Inflammatory macrophage (primary cell): ENCODE data around the gene EOLA2.
"Not testable (repeated sequence)": the region's sequence is repeated elsewhere in the genome, so short reads cannot be mapped to it uniquely, and the experiment has no call there.

Experiments
- DNase-seq, 2 donors: peaks; one replicate each; pipeline ENCODE4 v3.0.0-alpha.2; 2020 to 2022
- total RNA-seq, 18 experiments: gene quantifications; one replicate each; lab custom pipeline; 2026; ENCODE audit warnings: mixed read lengths in 6 of 18, inconsistent platforms in 2 of 18; lab: John Stamatoyannopoulos, UW

Gene EOLA2
- 7.5 to 17.2 (median 10.9) reads per million in 18 experiments for total RNA-seq

DNA sequence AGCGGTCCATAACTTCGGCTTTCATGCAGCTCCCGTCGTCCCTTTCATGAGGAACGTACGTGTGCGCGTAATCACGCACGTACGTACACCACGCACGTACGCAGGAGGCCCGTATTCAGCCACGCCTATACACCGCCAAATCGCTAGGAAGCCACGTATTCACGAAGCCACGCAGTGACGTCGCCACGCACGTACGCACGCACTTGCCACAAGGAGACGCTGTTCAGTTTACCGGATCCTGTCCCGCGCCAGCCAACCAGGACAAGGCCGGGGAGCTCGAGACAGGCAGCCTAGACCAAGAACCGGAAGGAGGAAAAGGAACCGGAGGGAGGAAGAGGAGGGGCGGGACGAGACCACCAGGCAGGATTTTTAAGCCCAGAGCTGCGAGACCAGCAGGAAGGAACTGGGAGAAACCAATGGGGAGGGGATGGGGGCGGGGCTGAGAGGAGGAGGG, at the start of gene EOLA2:
Gene EOLA2 (minus strand): TSS at position 65 of the 454 bp plus-strand sequence. CDS start 4,617 bp downstream, outside the sequence.
- peak; percentile 97 for DNase-seq

DNA sequence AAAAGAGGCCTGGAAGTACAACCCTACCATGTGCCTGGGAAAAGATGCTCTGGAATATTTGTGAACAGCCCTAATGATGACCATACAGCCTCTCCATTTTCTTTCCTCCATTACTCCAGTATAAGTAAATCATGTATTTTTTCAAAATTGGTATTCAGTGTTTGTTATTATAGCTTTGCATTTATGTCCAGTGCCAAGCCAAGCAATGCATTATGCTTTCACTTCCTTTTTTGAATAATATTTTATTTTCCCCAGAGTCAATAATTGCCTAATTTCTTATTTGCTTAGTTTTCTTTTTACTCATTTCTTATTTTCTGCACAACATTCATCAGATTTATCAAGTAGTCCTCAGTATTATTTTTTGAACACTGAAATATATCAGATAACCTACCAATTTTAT, 49.3 kb upstream of the EOLA2 start:
- DNase-seq = peak in 1 of 2 donors; percentile 11

DNA sequence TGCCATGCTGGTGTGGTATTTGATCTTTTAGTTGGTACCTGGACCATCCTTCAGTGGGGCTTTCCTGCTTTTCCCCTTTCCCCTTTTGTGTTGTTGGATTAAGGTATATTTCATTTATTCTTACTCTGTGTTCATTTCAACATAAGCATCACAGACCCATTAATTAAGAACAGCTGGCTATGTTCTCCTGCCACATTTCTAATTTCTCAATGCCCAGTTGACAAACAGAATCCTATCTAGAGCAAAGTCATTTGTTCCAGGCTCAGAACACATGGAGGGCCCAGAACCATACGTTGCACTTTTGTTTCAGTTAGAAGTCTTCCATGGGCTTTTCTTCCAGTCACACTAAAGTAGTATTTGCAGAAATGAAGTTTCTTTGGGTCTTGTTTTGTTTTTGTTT, 46.1 kb upstream of the EOLA2 start:
- no peak for DNase-seq

DNA sequence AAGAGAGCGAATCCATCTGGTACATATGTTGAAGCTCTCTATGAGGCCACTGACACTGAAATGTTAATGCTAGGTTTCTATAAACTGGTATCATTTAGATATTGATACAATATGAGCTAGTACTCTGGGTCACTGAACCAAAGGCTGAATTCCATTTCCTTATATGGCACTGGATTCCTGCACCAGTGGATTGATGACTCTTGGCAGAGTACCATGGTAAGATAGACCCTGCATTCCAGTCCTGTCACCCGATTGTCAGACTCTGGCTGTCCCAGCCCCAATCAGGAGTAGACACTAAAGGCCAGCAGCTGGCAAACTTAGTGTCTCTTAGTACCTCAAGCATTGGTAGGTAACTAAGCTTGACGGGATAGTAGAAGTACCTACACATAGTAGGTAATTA, 44.0 kb upstream of the EOLA2 start:
- DNase-seq = no peak

DNA sequence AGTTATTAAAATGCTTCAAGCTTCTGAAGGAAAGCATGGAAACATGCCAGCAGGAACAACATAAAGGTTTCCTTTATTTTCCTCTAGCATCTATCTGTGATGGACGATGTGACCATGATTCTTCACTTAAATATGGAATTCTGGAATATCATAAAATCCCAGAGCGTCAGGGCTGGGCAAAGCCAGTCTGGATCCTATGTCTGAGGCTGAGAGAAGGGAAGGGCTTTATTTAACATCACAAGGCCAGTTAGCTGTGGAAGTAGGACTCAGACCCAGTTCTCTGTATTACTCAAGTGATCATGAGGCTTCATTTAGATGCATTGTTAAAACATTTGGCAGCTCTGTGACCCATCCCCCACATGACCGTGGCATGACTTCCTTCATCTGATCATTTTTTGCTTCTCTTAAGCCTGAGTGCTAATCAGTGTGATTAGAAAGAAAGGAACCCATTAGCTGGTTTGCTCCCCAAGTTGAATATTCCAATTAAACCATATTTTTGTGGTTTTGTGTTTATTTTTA, 40.9 kb upstream of the EOLA2 start:
- DNase-seq = peak; percentile 66 to 76

DNA sequence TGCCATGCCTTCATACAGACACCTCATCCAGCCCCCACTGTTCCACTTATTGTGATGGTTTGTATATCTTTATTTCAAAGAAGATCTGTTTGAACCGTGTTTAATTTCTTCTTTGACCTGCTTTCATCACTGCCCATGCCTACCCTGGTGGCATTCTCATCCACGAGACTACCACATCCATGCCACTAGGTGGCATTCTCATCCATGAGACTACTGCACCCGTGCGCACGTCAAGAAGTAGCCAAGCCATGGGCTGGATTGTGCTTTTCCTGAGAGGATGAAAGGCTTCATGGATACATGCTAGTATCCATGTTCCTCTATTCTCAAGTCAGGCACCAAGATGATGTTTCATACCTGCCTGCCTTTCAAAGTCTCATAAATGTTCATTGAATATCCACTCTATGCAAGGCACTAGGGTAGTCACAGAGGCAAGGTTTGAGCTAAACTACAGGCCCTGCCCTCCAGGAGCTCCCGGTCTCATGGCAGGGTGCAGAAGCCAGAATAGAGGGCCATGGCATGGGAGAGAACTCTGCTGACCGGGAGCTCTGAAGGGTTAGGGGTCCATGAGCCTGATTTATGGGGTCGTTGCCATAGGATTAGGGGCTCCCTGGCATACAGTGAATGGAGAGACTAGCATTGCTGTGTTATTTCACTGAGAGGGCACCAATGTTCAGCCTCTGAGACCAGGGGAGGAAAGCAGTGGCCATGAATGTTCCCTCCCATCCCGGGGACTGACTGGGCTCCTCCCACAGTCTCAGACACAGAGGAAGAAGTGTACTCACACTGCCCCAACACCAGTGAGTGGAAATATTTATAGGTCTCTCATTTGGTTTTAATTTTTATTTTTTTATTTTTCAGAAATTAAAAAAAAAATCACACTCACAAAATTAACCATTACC, 24.8 kb upstream of the EOLA2 start:
- peak; percentile 15 to 44 for DNase-seq

DNA sequence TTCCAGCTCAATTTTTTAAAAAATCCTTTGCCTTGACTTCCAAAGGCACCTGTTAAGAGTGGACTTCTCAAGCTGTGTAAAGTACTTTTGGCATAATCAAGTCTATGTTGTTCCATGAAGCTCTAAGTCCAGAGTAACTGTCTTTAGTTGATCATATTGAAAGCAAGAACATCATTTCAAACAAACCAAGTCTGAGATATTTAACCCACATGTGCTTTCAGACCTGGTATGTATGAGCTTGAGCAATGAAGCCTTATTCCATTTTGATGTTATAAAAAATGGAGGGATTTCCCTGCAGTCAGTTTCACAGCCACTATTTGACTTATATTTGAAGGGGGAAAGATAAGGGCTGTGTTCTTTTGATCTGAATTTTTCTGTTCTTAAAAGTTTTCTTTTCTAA, 23.7 kb upstream of the EOLA2 start:
- DNase-seq = no peak

DNA sequence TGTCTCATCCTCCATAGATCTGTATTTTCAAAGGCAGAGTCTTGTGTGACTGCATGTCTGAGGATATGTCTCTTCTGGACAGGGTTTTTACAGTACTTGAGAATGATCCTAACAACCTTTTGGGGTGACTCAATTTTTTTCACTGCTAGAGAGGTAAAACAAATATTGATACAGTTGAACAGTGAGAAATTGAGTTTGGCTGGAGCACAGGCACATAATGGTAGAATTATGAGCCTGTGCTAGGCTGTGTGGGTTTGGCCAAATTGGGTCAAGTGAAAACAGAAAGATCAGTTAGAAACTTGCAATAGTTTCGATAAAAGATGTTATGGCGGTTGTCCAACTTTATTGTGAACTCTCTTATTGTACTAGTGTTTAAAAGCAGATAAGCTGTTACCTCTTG, 23.3 kb upstream of the EOLA2 start:
- no peak for DNase-seq

DNA sequence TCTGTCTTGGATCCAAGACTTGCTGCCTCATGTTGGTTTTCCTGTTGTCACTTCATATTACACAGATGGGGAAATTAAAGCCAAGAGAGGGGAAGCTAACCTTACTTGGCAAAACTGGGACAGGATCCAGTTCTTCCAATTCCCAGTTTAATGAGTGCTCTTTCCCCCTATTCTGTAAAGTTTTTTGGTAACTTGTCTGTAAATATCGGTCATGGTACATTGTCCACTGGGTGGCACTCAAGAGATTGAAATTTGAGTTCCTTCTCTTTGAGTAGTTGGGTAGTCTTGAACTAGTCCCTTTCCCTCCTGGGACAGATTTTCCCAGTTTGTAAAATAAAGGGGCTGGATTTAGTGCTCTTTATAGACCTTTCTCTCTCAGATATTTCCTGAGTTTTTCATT, 12.4 kb upstream of the EOLA2 start:
- DNase-seq = peak; percentile 17 to 21

DNA sequence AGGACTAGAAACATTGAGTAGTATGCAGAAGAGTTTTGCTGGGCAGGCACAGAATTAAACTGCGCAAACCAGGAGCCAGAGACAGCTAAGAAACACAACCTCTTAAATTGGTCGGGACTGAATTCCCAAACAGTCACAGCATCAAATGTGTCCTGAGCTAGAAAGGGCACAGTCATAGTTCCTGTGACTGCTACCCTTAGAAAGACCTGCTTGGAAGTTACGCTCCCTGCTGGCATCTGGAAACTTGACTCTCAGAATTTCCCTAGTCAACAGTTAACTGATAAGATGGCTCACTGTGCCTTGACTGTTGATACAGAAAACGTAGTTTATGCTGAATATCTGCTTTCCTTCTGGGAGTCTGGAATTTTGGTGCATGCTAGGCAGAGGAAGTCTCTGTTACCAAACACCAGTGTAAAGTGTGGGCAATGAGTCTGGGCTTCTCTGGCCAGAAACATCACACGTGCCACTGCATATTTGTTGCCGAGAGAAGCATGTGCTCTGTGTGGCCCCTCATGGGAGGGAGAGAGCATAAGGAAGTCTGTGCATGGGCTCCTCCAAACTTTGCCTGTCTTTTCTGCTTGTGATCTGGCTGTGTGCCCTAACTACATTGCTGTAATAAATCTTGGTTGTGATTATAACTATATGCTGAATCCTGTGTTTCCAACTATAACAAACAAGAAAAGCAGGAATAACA, 11.6 kb upstream of the EOLA2 start:
- DNase-seq = no peak

DNA sequence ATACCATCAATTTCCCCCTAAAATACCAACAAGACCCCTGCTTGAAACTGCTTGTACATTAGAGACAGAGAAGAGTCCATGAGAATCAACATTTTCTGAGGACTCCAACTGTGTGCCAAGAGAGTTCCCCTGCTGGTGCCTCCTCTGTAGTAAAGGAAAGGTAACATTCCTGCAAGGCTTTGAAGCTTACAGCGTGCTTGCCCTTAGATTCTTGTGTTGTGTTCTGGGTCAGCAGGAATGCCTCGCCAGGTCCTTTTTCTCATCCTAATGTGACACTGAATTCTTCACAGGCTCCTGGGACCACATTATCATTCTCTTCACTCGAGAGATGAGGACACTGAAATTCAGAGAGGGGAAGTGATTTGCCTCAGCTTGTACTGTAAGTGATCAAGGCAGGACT, 9.7 kb upstream of the EOLA2 start:
- no peak for DNase-seq

DNA sequence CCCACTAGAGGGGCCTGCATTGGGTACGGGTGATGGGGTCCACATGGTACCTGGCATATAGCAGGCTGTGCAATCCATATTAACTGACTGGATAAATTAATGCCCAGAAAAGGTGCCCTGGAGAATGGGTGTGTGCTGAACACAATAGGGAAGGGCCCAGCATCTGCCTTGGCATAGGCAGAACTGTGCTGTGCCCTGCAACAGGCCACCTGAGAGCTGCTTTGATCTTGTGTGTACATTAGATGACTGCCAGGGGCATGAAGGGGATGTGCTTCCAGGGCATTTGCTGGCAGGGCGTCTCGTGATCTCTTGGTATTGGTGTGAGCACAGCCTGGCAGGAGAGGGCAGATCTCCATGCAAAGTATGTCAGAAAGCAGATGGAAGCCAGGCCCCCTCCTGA, 8.6 kb upstream of the EOLA2 start:
- not testable (repeated sequence) for DNase-seq

DNA sequence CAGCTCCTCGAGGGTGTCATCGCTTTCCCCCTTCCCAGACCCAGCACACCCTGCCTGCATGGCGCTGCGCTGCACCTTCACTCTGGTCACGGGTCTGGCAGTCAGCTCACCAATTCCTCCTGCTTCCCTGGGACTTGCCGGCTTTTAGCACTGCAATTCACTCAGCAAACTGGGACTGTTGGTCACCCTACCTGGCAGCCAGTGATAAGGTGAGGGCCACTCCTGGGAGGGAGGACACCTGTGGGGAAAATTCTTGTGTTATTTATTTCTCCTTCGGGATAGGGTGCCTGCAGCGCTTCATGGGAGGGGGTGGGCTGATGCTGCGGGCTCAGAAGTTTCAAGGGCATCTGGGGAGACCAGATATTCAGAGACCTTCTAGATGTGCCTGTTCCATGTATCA, 7.5 kb upstream of the EOLA2 start:
- DNase-seq = not testable (repeated sequence)

DNA sequence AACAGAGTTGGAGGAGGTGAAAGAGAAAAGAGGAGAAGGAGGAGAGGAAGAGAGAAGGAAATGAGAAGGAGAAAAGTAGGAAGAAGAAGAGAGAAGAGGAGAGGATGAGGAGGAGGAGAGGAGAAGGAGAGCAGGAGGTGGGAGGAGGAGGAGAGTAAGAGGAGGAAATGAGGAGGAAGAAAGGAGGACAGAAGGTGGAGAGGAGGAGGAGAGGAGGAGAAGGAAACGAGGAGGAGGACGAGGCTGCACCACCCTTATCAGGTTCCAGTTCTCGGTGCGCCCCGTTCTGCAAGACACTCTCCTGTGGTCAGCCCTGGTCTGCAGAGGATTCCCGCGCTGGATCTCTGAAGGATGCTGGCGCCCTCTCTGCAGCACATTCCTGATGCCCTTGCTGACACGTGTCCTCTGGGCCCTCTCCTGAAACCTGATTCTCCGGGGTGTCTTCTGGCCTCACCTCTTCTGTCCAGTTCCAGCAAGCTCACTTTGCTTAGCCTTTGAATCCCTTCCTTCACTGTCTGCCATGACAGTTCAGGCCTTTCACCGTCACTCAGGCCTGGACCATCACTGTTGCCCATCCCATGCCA, 6.9 kb upstream of the EOLA2 start:
- not testable (repeated sequence) for DNase-seq

DNA sequence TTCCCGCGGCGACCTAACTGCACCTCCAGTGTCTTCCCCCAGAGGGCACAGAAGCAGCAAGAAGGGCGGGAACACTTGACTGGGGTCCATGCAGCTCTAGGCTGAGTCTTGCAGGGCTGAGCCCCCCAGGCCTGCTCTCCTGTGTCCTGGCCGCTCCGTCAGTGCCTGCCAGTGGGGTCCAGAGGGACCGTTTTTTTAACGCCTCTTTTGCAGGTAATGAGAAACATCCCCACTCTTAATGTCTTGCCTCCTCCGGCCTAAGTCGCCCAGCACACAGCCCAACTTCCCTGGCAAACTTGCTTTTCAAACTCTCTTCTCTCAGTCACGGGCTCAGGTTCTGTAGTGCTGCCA, 2.4 kb upstream of the EOLA2 start:
- DNase-seq = not testable (repeated sequence)

DNA sequence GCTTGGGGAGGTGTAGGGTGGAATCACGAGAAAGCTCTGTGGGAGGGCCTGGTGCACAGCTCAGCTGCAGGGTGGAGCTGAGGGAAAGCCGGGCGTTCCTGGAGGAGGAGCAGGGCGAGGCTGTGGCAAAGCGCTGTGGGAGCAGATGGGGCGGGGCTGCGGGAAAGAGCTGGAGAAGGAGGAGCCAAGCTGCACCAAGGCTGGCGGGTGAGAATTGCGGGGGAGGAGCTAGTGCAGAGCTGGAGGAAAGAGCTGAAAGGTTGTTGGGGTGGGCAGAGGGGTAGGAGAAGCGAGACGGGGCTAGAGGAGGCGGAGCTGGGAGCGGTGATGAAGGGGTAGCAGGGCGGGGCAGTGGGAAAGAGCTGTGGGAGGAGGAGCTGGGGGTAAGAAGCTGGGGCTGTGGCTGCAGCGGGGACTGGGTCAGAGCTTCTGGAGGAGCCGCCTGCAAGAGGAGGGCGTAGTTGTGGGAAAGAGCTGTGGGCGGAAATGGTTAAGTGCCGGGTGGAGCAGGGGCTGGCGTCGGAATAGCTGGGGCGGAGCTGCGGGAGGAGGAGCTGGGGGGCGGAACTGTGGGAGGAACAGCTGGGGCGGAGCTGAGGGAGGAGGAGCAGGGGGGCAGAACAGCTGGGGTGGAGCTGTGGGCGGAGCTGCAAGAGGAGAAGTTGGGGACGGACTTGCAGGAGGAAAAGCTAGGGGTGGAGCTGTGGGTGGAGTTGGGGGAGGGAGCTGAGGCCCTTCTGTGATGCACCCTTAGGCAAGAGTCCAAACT, 1.8 kb upstream of the EOLA2 start:
- peak; percentile 93 to 94 for DNase-seq

DNA sequence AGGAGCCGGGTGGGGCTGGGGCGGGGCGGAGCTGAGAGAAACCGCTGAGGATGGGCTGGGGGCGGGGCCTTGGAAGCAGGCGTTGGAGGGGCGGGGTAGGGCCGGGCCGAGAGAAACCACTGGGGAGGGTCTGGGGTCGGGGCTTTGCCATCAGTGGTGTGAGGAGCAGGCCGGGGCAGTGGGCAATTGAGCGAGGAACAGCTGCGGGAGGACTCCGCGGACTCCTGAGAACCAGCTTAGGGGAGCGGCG, 1.3 kb upstream of the EOLA2 start:
- DNase-seq = no peak

DNA sequence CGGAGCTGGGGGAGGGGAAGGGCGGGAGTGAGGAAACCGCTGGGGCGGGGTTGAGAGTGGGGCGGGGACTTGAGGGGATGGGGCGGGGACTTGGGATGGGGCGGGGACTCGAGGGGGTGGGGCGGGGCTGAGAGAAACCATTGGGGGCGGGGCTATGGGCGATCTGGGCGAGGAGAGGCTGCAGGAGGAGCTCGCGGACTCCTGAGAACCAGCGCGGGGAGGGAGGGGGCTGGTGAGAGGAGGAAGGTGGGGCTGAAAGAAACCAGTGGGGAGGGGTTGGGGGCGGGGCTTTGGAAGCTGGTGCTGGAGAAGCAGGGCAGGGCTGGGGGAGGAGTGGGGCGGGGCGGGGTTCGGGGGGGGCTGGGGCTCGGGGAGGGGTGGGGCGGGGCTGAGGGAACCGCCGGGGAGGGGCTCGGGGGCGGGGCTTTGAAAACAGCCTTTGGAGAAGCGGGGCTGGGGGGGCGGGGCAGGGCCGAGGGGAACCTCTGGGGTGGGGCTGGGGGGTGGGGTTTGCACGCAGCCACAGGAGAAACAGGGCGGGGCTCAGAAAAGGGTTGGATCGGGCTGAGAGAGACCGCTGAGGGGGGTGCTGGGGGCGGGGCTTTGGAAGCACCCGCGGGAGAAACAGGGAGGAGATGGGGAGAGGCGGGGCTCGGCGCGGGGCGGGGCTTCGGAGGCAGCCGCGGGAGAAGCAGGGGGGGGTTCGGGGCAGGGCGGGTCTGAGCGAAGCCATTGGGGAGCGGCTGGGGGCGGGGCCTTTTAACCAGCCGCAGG, 777 bp upstream of the EOLA2 start:
- DNase-seq = peak; percentile 89 to 91

DNA sequence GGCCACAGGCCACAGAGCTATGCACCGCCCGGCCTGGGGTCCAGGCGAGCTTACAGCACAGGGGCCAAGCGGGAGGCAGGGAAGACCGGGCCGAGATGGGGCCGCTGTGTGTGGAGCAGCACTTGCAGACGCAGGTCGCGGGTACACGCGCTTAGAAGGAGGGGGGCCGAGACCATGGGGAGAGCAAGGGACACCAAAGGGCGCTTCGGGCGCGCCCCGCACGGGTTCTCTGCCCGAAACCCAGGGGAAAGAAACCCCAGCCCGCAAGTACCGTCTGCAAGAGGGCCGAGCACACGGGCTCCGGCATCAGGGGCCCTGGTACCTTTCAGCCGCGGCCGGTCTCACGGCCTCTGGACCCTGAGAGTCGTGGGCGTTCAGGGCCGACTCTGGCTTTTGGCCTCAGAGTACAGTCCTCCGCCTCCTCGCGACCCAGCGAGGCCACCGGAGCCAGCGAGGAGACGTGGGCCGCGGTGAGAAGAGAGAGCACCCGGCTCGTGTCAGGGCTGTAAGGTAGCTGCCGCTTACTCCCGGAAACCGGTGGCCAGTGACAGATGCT, 342 bp downstream of the EOLA2 start:
- no peak for DNase-seq

DNA sequence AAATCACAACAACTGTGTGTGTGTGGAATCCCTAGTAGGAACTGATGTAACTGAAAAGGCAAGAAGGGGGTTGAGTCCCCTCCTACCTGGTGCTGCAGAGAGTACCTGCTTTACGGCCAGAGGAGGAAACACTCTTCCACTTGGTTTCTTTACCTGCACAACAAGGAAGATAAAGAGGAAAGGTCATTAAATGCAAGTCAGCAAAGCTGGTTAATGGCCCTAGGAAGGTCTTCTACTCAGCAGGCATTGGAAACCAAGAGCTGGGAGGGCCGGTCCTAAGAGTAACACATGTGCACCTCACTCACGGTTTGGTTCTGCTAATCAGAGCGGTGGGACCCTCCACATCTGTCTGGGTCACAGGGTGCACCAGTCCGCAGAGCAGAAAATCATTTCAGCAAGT, 963 bp downstream of the EOLA2 start:
- DNase-seq = not testable (repeated sequence)

DNA sequence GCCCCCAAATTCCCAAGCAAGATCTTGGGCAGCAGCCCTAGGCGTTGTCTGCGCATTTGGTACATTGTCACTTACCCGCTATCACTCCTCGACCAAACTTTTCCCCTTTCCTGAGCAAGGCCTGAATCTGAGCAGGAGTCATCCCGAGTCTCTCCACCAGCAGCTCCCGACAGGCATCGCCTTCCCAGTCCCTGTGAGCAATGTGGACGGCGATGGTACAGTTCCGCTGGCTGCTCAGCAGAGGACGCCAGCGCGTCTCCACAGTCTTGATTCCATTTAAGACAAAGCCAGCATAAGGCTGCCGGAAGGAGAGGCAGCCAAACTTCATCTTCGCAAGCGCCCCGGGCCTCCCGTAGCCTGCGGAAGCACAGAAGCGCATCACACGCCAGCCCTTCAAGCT, 4.7 kb downstream of the EOLA2 start:
- not testable (repeated sequence) for DNase-seq

DNA sequence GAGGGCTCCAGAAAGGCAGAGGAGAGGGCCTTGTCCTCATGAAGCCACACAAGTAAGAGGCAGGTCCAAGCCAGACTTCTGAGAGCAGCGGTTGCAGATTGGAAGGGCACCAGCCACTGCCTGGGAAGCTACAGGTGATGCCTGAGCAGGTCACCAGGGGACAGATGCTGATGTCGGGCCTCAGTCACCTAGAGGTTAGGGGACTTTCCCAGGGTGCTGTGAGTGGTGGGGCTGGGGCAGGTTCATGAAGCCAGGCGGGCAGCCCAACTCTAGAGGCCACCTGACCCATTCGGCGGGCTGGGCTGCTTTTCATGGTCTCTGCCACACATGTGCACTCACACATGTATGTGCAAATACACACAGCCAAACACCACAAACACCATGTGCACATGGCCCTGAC, 5.3 kb downstream of the EOLA2 start:
- not testable (repeated sequence) for DNase-seq
